GM21737 (cell line): ENCODE measurements around the gene NRF1.

Source experiments
- ATAC-seq: cut with Tn5 transposase; IDR thresholded peaks from one replicate; pipeline ENCODE4 v1.9.1; 2021; ENCODE audit warnings: mild to moderate bottlenecking, moderate library complexity; ENCODE audit not compliant: unreplicated experiment

NRF1 gene

DNA sequence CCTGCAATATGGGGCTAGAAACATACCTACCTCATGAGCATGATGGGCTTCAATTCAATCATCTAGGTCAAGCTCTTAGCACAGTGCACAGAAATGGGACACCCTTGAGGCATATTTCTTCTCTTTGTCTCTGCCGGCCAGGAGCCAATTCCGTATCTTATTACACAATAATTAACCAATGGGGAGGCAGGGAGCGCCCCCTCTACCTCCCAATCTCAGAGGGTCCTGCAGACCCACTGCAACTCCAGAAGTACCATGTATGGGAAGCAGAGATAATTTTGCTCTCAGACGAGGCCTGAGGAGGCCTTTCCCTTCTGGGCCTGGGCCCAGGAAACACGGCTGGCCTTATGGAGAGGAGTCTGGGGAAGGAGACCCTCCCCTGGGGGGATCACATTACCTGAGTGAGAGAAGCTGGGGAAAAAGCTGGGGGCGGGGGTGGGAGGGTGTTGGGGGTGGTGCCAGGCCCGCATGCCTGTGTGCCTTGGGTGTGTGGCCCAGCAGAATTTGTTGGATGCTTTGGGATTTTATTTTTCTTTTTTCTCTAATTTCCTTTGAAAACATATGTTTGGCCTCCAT is 185.8 kb downstream of the NRF1 start:
- ATAC-seq, result no peak

DNA sequence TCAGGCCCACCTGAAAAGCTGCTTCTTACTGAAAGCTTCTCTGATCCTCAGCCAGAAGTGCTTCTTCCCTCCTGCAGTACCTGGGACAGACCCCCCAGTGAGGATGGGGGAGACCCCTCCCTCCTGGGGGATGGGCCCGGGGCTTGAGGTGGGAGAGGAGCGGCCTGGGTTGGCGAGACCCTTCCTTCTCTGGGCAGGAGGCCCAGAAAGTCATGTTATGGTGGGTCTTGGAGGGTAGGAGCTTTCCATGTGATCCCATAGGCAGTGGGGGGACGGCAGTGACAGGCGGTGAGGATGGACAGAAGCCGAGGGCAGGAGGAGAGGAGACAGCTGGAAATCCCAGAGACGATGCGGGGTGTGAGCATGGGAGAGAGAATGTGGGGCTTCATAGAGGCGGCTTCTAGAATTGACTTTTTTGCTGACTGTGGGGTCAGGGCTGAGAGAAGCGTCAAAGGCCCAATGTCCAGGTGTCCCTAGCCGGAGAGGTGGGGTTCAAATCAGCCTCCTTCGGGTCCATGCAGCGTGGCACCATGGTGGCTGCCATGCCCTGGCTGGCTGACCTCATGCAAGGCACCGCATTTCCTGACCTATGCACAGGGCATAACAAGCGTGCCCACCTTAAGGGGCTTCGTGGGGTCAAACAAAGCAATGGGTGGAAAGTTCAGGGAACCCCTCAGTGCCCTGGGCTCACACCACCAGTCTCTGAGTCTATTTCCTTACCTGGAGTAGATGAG is 187.3 kb downstream of the NRF1 start:
- no peak for ATAC-seq

DNA sequence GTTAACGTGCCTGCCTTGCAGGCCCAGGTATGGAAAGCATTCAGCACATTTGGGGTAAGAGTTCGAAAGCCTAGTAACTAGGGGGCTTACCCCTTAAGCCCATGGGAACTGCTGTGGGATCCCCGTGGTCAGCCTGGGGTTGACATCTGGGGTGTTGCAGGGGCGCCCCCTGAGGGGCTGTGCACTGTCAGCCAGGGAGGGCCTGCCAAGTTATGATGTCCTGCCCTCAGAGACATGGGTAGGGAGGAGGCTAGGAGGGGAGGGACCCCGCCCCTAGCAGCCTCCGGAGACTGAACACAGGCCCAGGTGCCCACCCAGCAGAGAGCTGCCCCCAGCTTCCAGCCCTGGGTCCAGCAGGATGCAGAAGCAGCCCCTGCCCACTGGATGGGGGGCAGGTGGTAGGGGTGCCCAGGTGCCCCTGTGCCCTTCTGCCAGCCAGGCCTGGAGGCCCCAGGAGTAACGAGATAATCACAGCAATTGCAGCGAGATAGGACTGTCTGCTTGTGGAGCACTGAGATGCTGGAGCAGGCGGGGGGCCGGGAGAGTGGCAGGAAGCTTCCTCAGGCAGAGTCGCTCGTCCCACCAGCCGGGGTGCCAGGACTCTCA is 187.9 kb downstream of the NRF1 start:
- no peak for ATAC-seq

DNA sequence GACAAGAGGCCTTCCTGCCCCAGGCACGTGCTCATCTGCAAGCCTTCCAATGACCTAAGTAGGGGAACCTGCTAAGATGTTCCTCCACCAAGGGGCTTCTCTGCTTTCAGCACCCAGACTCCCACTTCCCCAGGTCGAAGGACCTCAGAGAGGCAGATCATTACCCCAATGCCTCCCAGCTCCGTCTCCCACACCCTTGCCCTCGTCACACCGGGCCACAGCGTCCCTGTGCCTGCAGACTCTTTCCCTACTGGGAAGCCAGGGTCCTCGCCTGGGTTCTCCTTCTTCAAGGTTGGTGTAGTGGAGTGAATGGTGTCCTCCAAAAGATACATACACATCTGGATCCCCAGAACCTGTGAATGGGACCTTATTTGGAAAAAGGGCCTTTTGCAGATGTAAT is 189.4 kb downstream of the NRF1 start:
- ATAC-seq, result no peak

DNA sequence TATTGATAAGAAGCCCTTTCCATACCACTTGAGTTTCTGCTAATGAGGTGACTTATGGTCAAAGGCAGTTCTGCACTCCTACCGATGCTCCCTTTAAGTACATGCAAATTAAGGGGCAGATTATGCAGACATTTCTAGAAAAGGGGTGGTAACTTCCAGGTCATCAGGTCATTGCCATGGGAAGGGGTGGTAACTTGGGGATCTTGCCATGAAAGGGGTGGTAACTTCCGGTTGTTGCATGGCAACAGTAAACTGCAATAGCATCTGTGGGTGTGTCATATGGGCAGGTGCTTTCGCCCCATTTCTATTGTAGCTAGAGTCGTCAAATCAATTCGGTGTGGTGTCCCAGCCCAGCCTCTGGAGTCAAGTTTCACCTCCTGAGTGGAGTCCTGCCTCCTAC is 190.4 kb downstream of the NRF1 start:
- no peak for ATAC-seq

DNA sequence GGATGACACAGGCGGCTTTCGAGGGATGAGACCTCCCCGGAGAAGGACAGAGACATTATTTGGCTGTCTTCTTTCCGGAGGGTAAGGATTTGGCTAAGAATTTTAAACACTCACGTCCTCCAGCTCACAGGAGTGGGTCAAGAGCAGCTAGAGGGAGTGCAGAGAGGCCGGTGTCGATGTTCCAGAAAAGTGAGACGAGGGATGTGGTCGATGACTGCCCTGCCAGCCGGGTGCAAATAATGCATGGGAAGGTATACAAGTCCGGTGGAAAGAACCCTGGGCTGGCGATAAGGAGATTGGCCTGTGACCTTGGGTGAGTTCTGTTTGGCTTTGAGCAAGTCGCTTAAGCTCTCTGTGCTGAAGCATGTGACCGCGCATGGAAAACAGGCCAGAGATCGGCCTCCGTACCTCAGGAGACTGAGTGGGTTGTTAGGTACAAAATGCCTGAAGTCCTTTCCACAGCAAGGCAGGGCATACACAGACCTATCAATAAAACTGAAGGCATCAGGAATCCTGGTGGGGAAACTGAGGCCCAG is 192.1 kb downstream of the NRF1 start:
- no peak for ATAC-seq

DNA sequence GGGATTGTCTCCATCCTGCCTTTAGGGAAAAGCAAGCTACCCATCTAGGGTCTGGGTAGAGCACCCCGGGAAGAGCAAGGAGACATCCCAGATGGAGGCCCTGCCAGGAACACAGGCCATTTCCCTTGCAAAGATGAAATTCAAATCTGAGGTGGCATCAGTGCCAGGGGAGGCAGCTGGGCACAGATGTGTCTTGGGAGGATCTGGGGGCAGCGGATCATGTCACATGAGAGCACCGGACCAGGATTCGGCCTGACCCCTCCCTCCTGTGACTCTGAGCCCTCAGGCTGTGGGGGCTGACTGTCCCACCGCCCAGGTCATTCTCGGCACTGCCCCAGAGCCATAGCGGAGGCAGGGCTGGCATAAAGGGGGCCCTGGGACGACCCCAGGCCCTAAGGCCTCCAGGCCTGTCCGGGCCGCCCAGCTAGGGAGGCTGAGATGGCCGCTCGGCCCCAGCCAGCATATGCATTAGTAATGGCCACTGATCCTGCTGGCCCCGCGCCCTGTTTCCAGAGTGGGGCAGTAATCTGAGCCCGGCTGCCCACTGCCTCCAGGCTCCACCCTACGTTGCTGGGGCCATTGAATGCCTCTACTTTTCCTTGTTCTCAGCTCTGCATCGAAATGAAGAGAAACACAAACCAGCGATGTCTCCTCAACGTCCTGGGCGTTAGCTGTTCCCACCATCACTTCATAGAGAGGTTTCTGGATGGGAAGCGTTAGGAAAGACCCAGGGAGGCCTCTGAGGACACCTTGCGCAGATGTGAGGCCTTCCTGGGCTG is 192.8 kb downstream of the NRF1 start:
- ATAC-seq, result no peak

DNA sequence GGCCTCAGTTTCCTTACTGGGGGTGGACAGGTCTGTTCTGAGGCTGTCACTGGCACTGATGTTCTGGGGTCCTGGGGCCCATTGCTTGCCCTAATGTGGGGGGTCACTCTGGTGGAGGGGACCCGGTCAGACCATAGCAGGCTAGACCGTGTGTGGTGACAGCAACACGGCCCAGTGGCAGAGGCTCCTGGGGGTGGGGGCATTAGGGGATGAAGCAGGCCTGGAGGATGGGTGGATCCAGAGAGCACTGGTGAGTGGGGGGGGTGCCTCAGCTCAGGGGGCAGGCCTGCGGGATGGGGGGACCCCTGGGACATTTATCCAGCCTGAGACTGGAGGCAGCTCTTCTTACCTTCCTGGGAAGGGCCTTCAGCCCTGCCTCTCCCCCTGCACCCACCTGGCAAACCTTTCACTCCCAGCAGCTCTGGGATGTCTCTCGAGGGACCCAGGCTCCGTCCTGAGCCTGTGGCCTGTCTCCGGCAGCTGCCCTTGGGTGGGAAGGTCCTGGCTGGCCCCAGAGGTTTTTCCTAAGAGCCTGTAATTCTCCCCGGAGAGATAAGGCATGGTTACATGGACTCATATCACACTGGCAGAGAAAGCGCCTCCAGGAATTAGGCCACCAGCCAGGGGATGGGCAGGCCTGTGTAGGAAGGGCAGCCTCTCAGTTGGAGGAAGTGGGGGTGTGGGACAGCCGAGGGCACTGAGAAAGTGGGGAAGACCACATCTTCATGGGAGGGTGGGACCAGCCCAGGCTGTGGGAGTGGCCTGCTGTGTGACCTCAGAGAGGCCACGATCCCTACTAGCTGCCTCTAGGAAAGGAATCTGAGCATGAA is 193.6 kb downstream of the NRF1 start:
- no peak for ATAC-seq
